HG03064 (cell line): ENCODE results near the gene TLE1.

Source experiments
- ATAC-seq: cut with Tn5 transposase; IDR thresholded peaks from one replicate; pipeline ENCODE4 v1.9.1; 2021; ENCODE audit warnings: low read depth; ENCODE audit not compliant: unreplicated experiment

TLE1 gene

DNA sequence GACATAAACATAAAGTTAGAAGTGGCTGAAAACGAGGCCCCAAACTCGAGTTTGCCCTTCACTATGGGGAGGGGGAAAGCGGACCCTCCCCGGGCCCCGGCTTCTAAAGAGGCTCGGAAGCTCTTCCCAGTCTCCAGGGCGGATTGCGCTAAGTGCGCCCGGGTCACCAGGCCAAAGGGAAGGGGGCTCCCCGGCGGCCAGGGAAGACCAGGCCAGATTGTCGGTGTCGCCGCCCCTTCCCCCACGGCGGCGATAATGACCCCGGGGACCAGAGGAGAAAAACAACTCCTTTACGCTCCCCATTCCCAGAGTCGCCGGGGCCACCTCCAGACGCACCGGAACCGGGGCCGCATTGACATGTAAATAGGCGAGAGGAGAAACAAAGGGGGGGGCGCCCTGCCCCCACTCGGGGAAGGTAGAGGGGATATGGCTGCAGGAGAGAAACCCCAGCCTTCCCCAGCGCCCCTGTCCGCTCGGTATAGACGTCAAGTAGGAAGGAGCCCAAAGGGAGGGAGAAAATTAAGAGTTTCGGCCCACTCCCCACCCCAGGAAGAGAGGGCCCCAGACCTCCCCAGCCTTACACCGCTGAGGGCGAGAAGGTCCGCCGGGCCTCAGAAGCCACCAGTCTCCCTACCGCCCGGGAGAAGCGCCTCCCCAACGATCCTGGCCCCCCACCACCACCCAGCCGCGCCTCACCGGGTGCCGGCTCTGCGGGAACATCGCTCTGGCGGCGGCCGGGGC is 1.7 kb downstream of the TLE1 start:
- ATAC-seq = no peak

DNA sequence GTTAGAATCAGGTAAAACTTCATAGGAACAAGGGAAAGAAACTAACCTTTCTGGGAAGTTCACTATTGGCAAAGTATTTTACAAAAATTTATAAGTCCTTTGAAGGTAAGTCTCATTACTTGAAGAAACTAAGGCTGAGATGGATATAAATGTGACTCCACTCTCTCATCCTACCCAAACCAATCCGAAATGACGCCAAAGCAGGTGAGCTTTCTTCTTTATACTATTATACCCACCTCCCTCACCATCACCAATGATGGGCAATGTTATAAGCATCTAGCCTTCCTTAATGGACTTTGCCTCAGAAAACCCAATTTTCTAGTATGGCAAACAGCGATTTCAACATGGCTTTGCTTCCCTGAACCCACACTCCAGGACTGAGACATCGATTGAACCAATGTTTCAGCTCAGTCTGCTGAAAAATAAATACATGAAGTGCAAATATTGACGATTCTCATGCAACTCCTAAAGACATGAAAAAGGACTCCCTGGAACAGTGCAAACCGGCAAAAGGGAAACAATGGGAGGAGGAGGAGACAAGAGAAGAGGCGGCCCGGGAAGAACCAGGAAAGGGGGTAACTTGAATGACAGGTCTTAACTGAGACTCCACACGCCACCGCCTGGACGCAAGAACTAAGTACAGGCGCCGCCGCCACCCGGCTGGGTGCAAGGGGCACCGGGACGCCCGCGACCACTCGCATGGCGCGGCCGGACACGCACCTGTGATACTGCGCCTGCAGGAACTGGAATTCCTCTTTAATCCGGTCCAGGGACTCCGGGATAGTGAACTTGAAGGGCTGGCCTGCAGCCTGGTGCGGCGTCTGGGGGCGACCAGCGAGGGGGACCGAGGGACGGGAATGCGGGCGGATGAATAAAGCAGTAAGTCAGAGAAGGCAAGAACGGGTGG is 2.5 kb downstream of the TLE1 start:
- no peak for ATAC-seq

- no peak for ATAC-seq
These were observed 3.4 kb downstream of the TLE1 start for GRCh38 chr9:81685763-81686613.

DNA sequence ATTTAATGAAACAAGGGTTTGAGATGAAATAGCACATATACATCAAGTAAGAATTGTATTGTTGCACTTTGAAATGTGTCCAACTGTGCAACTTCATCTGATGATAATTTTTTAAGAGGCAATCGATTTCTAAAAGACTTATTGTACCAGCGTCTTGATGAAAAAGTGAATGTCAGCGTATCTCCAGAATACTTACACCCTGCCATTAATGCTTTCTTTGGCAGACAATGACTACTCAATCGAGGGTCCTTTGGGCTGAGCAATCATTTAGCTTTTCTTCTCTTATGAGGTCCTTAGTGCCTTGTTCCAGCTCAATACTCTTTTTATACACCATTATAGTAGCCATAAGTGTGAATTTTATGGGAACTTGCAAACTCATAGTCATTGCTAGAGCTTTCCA is 4.7 kb downstream of the TLE1 start:
- no peak for ATAC-seq

DNA sequence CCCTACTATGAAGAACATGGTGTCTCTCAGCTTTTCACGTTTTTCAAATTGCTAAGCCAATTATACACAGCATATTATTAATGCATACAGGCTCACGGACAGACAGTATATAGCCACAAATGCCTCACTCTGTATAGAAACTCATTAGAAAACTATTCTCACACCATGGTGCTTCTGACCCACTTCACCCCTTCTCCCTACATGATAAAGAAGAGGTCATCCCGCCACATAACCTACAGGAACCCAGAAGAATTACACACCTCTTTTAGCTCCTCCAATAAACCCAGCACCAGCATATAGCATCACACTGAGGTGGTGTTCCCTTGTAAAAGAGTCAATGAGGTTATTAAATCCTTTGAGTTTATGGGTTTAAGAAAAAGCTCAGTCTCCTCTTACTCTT is 5.6 kb downstream of the TLE1 start:
- no peak for ATAC-seq

DNA sequence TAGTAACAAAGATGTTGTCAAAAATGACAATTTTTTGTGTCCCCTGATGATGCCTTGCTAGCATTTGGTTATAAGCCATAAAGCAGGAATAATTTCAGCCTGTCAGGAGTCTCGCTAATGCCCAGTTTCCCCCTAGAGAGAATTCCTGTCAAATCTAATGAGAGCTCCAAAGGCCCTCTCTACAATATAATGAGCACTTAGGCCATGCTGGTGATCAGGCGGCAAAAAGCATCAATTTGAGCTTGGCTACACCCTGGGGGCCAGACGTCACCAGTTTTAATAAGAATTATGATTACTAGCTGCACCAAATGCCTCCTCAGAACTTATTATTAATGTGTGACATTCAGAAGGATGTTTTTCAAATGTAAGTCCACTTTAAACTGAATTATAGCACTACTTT is 6.1 kb downstream of the TLE1 start:
- ATAC-seq = no peak

- ATAC-seq = no peak
These were observed 6.5 kb downstream of the TLE1 start for GRCh38 chr9:81682797-81683196.

- ATAC-seq = no peak
These were observed 7.2 kb downstream of the TLE1 start for GRCh38 chr9:81682177-81682576.

DNA sequence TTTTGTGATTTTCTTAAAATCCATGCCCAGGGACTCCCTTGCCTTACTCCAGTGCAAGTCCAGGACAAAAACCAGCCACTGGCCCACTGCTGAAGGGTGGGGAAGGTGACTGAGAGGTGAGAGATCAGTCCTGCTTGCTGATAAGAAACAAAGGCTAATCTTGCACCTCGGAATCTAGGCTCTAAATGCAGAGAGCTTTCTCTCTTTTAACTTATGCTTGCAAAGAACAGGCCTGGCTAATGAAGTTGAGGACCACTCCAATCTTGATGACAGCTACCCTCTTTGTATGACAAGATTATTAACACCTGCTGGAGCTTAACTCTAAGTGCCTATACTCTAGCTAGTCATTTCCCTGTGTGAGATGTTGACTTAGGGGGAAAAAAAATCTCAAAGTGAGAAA is 8.8 kb downstream of the TLE1 start:
- ATAC-seq = no peak

DNA sequence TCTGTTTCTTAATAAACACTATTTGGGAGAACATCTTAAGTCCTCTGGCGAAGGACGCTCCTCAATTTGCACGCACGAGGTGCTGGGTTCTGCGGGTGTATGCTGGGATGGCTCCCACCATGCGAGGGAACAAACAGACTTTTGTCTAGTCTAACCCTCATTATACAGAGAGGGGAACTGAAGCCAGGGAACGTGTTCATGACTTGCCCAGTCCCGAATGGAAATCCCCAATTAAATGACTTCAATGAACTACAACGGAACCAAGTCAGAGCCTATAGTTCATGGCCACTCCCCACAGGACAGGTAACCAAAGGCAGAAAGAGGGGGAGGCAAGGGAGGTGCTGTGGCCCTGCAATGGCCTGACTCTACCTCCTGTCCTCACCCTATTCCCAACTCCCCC is 9.3 kb downstream of the TLE1 start:
- no peak for ATAC-seq

- no peak for ATAC-seq
These were observed 11.3 kb downstream of the TLE1 start for GRCh38 chr9:81678088-81678487.

GRCh38 chr9:81676395-81676794 is 13.0 kb downstream of the TLE1 start:
- no peak for ATAC-seq

- no peak for ATAC-seq
These were observed 16.0 kb downstream of the TLE1 start for GRCh38 chr9:81673310-81673709.

DNA sequence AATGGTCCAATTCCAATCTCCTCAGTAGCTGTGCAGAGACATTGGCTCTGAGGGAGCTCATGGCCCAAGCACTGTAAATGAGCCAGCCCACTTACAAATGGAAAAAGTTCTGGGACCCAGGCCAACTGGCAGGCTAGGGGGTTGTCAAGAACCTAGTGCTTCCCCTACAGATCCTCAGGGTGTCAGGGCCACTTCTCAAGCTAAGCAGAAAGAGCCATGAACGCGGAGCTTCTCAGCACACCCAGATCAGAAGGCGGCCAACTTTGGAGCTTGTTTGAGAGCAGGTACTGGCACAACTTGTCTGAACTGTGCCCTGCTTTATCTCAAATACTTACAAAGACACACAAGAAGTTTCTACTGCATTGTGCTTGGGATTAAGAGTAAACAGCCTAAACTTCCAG is 17.5 kb downstream of the TLE1 start:
- no peak for ATAC-seq

DNA sequence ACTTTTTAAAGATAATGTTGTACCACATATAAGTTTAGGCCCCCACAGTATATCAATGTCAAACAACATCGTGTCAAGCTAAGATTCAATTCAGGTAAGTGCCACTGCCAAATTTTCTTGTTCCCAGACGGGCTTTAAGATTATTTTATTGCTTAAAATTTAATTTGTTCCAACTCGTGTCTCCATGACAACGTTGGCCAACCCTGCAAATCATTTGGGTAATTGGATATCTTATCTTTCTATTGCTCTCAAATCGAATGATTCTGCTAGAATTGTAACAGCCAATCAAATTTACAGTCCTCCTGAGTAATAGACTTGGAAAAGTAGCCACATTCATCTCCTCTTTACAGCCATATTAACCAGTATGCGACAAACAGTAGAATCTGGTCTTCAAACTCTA is 19.5 kb downstream of the TLE1 start:
- no peak for ATAC-seq

GRCh38 chr9:81669041-81669651 is 20.2 kb downstream of the TLE1 start:
- ATAC-seq = no peak

DNA sequence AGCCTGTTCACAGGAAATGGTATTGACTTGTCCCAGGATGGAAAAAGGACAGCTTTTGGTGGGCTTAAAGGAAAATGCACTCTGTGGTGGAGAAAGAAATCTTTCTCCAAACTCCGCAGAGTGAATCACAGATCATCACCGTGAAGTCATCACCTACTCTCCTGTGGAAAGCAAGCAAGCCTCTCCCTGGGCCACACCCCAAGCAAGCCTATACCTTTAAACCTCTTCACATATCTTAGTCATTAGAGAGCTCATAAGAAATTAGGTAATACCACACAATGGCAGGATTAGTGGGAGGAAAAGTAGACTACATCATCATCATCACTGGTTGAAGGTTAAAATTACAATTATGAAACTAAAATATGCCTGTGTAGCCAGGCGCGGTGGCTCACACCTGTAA is 23.2 kb downstream of the TLE1 start:
- ATAC-seq = no peak

DNA sequence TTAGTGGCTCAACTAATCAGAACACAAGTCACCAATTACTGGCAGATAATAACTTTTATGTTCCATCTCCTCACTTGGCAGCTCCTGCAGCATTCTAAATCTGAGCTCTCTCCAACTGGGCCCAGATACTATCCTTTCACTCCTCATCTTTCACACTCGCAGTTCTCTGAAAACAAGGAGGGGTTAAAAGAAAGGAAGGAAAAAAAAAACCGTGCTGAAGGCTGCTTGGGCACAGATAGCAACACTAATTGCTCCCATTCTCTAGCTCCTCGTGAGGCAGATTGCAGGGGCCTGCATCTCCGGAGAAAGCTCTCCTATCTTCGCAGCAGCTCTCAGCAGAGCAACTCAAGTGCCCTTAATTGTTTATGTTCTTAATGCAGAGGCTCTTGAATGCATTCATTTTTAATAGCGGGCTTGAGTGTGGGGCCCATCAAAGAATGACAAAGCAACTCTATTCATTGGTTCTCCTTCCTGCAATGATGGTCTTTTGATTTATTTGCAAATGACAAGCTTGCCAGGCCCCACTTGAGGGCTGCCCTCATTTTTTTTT is 23.9 kb downstream of the TLE1 start:
- ATAC-seq = no peak

GRCh38 chr9:81664638-81665222 is 24.6 kb downstream of the TLE1 start:
- no peak for ATAC-seq

DNA sequence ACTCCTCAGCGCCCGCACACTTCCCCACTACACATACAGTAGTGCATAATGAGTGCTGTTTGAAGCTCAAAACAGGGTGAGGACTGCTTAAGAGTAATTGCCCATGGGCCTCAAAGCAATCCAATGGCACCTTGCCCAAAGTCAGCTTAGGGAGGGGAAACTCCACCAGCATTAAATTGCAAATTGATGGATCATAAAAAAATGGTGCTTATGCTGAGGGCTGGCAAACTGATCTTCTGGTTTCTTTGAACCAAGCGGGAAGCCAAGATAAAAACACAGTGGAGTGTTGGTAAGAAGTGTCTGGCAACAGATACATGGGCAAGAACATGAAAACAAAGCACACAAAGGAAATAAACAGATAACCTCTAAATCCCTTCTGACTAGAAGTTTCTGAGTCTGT is 28.0 kb downstream of the TLE1 start:
- ATAC-seq = no peak
